Activated B cell treated with CpG ODN at 0.5 μM for 24 hours (primary cell): ENCODE measurements around the gene APCDD1L. TPM values are rescaled to one million over a fixed set of nuclear protein-coding genes. Genes with fewer than 3 reads are reported as not detected.

Experiments
- ATAC-seq: fragments of 200-7000 bp; cut with Tn5 transposase; one replicate; pipeline ENCODE4 v1.10.0; 2021; ENCODE audit warnings: low read depth, mild to moderate bottlenecking, moderate library complexity
- CTCF ChIA-PET: fragments of 350-600 bp; sonication (Branson Sonifier 250); formaldehyde crosslinking; loops from one replicate; lab custom pipeline; 2021; ENCODE audit warnings: antibody characterized with exemption; lab: Charles Lee
- POLR2A ChIA-PET: fragments of 350-600 bp; sonication (Branson Sonifier 250); formaldehyde crosslinking; loops from one replicate; lab custom pipeline; 2021; ENCODE audit warnings: antibody characterized with exemption; lab: Charles Lee
- DNase-seq: peaks from one replicate; pipeline ENCODE4 v3.0.0; 2022
- H3K27ac Mint-ChIP-seq: one replicate; pipeline ENCODE4 v1.8.0; 2020; ENCODE audit warnings: mixed read lengths
- H3K27me3 Mint-ChIP-seq: one replicate; pipeline ENCODE4 v1.8.0; 2021; ENCODE audit warnings: mixed read lengths
- H3K36me3 Mint-ChIP-seq: one replicate; pipeline ENCODE4 v1.8.0; 2021; ENCODE audit warnings: low read depth, mixed read lengths
- H3K4me1 Mint-ChIP-seq: one replicate; pipeline ENCODE4 v1.8.0; 2021; ENCODE audit warnings: mixed read lengths
- H3K4me3 Mint-ChIP-seq: one replicate; pipeline ENCODE4 v1.8.0; 2020; ENCODE audit warnings: mild to moderate bottlenecking, mixed read lengths
- H3K9me3 Mint-ChIP-seq: one replicate; pipeline ENCODE4 v1.8.0; 2020; ENCODE audit warnings: mixed read lengths
- CTCF ChIP-seq: fragments of 200-600 bp; IDR thresholded peaks from one replicate; pipeline ENCODE4 v1.8.0; 2022; ENCODE audit warnings: antibody characterized with exemption, mild to moderate bottlenecking
- intact Hi-C: fragments of 100-400 bp; cut with micrococcal nuclease; formaldehyde crosslinking; loops from one replicate; pipeline ENCODE4 v1.15.1; 2024
- total RNA-seq: library from RNA; stranded (reverse); gene quantifications from 2 replicates; pipeline ENCODE4 v1.2.3, GENCODE V29; 2022

Gene APCDD1L
- total RNA-seq, 1 donor from 2014 or later: not detected

GRCh38 chr20:58552366-58552934 lies 37.3 kb upstream of the APCDD1L start:
- ChIA-PET CTCF (no interaction called here), POLR2A (no interaction called here)
- H3K27me3 Mint-ChIP-seq: peaks cover 26% of the 10 kb centered on the region
- H3K27ac Mint-ChIP-seq: no peak overlapping the region
- no peak overlapping the region for H3K4me3 Mint-ChIP-seq
- DNase-seq: no peak
- H3K36me3 Mint-ChIP-seq: no peaks in the 10 kb centered on the region
- no peaks in the 10 kb centered on the region for H3K4me1 Mint-ChIP-seq
- intact Hi-C loops: no loop called here
- H3K9me3 Mint-ChIP-seq: no peaks in the 10 kb centered on the region
- no peak for ATAC-seq
- TF ChIP-seq CTCF: no peak

GRCh38 chr20:58551631-58552030 lies 36.4 kb upstream of the APCDD1L start:
- CTCF ChIA-PET: no interaction called here
- intact Hi-C loops: no loop called here
- ATAC-seq (no peak), DNase-seq (no peak)
- peaks cover 23% of the 10 kb centered on the region for H3K27me3 Mint-ChIP-seq
- no peaks in the 10 kb centered on the region for H3K4me1 Mint-ChIP-seq
- POLR2A ChIA-PET: no interaction called here
- no peak for TF ChIP-seq CTCF
- H3K27ac Mint-ChIP-seq: no peak overlapping the region
- no peaks in the 10 kb centered on the region for H3K9me3 Mint-ChIP-seq
- no peak overlapping the region for H3K4me3 Mint-ChIP-seq
- H3K36me3 Mint-ChIP-seq: no peaks in the 10 kb centered on the region

- peaks cover 23% of the 10 kb centered on the region for H3K27me3 Mint-ChIP-seq
- no peak overlapping the region for H3K27ac Mint-ChIP-seq
- ChIA-PET POLR2A (no interaction called here), CTCF (no interaction called here)
- no peaks in the 10 kb centered on the region for H3K36me3 Mint-ChIP-seq
- intact Hi-C loops: no loop called here
- ATAC-seq (no peak), DNase-seq (no peak)
- no peaks in the 10 kb centered on the region for H3K4me1 Mint-ChIP-seq
- H3K9me3 Mint-ChIP-seq: no peaks in the 10 kb centered on the region
- H3K4me3 Mint-ChIP-seq: no peak overlapping the region
- no peak for TF ChIP-seq CTCF
These were observed 35.3 kb upstream of the APCDD1L start for GRCh38 chr20:58550275-58551059.

GRCh38 chr20:58549231-58550209 lies 34.3 kb upstream of the APCDD1L start:
- Mint-ChIP-seq H3K36me3 (no peaks in the 10 kb centered on the region), H3K4me3 (no peak overlapping the region), H3K9me3 (no peaks in the 10 kb centered on the region), H3K4me1 (no peaks in the 10 kb centered on the region), H3K27me3 (peaks cover 21% of the 10 kb centered on the region), H3K27ac (no peak overlapping the region)
- intact Hi-C loops: no loop called here
- CTCF ChIA-PET: no interaction called here
- ATAC-seq: no peak
- no peak for TF ChIP-seq CTCF
- DNase-seq: no peak
- POLR2A ChIA-PET: no interaction called here
